GM08714 (cell line): ENCODE data around the gene FBXL14.
A peak's percentile ranks its signal among the peaks of the same experiment; 100 is the strongest.
"Not testable (repeated sequence)": the region's sequence is repeated elsewhere in the genome, so short reads cannot be mapped to it uniquely, and the experiment has no call there.

Experiments
- H3K4me3 ChIP-seq: fragments of 200-500 bp; sonication (Bioruptor generic); 2 replicates; pipeline ENCODE4 v1.5.1; 2014; ENCODE audit warnings: mild to moderate bottlenecking, low read length, inconsistent platforms
- ZNF274 ChIP-seq: IDR thresholded peaks from 2 replicates; pipeline ENCODE4 v1.6.1; 2012; ENCODE audit warnings: mild to moderate bottlenecking, low read depth, low read length

The FBXL14 gene

DNA sequence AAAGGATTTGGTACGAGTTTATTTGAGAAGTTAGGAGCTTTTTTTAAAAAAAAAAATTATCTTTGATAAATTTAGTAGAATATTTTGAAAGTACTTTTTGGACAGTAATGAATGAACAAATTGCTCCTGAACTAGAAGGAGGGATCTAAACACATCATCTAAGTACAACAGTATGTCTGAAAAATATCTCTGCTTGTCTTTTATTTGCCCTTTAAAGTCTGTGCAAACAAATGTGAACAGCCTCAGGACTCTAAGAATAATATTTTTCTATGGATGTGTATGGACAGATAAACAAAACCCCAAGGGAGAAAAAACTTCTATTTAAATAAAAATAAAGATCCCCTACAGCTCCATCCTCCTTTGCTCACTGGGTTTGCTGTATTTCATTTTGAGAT is 19.5 kb downstream of the FBXL14 start:
- no peak for TF ChIP-seq ZNF274
- no peak overlapping the region for H3K4me3 ChIP-seq

DNA sequence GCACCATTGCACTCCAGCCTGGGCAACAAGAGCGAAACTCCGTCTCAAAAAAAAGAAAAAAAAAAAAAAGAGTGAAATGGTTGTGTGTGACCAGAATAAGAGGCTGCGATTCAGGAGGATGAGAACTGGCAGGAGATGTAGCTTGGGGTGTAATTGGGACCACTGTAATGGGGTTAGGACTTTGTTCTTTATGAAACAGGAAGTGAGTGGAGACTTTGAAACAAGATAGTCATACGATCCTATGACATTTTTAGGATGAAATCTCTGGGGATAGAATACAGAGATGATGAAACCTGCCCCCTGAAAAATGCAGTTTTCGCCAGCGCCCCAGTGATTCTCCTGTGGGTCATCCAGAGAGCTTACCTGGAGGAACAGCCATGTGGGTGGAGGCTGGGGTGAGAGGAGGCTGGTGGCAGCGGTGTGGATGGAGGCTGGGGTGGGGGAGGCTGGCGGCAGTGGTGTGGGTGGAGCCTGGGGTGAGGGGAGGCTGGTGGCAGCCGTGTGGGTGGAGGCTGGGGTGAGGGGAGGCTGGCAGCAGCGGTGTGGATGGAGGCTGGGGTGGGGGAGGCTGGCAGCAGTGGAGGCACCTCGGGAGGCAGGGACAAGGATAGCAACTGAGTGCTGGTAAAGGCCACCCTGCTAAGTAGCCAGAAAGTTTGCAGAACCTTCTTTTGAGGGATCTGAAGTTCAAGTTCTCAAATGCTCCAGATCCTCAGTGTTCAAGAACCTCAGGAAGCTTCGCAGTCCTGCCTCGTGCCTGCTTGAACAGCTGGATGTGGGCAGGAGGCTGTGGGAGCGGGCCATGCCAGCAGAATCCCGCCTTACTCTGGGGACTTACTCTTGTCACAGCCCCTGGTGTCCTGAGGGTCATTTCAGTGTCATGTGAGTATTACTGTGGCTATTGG is 20.2 kb downstream of the FBXL14 start:
- no peak for TF ChIP-seq ZNF274
- no peak overlapping the region for H3K4me3 ChIP-seq

DNA sequence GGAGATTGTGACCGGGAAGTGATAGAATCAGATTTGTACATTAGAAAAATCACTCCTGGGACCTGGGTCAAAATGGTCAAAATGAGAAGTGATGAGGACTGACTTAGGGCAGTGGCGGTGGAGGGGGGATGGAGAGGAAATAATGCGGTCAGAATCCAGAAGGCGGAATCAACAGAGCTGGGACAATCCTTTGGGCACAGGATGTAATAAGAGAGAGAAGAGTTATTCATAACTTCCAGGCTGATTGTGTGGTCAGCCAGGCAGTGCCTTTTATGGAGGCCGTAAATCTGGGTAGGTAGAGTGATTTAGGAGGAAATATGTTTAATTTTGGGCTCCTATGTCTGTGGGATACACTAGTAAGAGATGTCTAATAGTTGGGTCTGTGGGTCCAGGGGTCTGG is 21.6 kb downstream of the FBXL14 start:
- no peak for TF ChIP-seq ZNF274
- no peak overlapping the region for H3K4me3 ChIP-seq

DNA sequence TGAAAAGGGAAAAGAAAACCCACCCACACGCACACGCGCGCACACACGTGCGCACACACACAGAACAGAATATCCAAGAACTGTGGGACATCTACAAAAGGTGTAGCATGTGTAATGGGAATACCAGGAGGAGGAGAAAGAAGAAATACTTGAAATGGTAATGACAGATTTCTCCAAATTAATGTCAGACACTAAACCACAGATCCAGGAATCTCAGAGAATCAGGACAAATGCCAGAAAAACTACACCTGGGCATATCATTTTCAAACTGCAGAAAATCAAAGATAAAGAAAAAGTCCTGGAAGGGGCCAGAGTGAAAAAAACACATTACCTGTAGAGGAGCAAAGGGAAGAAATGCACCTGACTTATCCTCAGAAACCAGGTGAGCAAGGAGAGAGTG is 26.5 kb downstream of the FBXL14 start:
- H3K4me3 ChIP-seq = no peak overlapping the region
- no peak for TF ChIP-seq ZNF274

DNA sequence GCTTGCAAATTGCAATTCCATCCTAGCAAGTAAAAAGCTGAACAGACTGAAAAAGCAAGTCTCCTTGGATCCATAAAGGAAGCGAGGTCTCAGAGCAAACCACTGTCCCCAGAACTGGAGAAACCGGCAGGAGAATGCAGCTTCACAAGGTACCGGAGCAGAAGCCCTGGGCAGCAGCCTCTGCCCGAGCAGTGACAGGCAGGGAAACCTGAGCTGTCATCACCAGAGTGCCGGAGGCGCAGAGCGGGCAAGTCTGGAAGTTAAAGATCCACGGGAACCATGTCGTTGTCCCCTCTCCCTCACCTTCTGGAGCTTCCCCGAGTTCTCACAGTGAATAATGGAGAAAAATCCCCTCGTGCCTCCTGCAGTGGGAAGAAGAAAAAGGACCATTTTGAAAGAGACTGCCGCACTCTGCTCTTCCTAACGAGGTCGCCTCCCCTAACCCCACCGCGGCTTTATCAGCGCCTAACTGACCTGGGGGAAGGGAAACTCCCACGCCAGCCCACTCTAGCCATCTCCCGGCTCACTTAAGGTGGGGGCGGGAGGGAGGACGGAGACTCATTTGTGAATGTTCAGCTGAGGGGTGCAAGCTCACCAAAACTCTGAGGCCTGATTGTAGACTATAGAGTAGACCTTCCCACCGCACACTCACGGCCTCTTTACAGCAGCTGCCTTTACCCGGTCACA is 27.8 kb downstream of the FBXL14 start:
- TF ChIP-seq ZNF274 = no peak
- H3K4me3 ChIP-seq = no peak overlapping the region

DNA sequence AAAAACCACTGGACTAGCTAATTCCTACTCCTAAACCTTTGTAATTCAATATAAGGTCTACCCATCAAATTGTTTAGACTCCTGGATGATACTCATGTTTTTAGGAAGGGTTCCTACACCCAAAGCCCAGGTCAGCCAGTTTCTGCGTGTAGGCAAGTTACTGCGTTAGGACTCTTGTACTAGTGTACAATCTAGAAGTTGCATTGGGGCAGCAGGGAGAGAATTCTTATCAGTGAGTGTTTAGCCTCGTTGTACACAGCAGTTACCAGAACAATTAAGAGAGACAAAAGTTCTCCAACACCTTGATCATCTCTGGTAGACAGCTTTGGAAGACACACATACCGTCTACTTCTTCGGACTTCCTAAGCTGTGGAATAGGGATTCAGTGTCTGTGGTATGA is 29.2 kb downstream of the FBXL14 start:
- no peak overlapping the region for H3K4me3 ChIP-seq
- TF ChIP-seq ZNF274 = no peak

DNA sequence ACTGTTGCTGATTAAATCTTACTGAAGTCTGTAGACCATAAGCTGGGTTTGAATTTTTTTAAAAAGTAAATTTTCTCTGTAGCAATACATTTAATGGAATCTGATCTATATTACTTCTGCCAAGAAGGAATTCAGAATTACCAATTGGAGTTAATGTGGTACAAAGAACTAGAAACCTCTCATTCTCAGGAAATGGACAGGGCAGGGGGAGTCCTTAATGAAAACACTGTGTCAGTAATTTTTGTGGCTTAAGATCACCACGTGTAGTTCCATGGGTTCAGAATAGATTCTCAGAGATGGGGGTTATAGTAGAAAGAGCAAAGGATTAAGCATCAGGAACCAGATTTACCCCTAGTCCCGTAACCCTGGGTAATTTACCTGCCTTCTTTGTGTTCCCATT is 30.3 kb downstream of the FBXL14 start:
- no peak for TF ChIP-seq ZNF274

DNA sequence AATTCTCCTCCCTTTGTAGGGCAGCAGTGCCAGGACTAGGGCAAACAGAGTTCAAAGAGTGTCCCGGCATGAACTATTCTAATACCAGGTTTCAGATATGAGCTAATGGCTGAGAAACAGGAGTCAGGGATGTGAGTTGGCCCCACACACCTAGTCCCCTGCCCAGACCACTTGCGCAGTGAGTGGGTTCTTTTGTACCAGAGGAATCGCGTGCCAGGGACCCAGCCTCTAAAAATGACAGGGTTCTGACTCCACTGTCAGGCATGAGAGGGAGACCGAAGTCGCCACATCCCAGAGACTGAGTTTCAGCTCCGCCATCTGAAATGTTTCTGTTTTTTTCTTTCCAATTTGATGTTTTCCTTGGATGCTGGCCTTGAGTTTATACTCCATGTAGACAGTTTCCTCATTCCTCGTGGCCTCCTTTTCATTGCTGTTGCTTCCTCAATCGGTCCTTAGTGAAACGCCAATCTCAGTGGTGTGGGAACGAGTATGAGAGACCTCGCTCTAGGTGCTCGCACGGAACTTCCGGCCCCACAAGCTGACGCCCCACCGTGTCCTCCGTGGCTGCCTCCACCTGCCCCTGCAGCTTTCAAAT is 31.5 kb downstream of the FBXL14 start:
- no peak overlapping the region for H3K4me3 ChIP-seq
- TF ChIP-seq ZNF274 = no peak

More for the DNA sequence above, 30.3 kb downstream of the FBXL14 start:
- no peak overlapping the region for H3K4me3 ChIP-seq

DNA sequence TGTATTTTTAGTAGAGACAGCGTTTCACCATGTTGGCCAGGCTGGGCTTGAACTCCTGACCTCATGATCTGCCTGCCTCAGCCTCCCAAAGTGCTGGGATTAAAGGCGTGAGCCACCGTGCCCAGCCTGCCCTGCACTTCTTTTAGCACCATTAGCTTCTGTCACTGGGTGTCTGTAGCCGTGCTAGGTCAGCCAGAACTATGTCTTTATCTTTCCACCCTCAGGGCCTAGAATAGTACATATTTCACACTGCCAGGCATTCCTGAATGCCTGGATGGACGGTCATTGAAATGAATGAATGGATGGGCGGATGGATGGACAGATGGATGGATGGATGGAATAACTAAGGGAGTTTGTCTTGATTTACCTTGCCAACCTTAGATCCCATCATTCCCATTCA is 33.7 kb downstream of the FBXL14 start:
- no peak for TF ChIP-seq ZNF274
- no peak overlapping the region for H3K4me3 ChIP-seq

DNA sequence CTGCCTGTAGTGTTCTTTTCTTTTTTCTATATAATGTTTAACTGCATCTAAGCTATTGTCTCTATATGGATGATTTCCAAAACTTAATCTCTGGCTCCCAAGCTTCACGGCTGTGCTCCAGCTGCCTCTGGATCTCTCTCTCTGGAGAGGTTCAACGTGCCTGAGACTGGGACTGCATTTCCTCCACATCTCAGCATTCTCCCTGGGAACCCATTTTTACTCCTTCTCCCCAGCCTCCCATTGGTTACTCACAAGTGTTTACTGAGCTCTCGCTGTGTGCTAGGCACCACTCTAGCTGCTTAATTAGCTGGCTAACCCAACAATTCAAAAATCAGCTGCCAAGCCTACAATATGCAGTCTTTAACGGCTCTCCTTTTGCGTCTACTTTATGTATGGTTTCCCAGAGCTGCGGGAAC is 34.7 kb downstream of the FBXL14 start:
- TF ChIP-seq ZNF274 = no peak

DNA sequence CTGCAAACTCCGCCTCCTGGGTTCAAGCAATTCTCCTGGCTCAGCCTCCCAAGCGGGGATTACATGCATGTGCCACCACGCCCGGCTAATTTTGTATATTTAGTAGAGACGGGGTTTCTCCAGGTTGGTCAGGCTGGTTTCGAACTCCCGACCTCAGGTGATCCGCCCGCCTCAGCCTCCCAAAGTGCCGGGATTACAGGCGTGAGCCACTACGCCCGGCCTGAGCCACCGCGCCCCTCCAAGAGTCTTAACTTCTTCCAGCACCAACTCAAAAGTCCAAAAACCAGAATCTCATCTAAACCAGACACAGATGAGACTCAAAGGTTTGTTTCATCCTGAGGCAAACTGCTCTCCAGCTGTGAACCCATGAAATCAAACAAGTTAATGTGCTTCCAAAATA is 36.3 kb downstream of the FBXL14 start:
- H3K4me3 ChIP-seq = not testable (repeated sequence)

More for the DNA sequence above, 34.7 kb downstream of the FBXL14 start:
- no peak overlapping the region for H3K4me3 ChIP-seq

DNA sequence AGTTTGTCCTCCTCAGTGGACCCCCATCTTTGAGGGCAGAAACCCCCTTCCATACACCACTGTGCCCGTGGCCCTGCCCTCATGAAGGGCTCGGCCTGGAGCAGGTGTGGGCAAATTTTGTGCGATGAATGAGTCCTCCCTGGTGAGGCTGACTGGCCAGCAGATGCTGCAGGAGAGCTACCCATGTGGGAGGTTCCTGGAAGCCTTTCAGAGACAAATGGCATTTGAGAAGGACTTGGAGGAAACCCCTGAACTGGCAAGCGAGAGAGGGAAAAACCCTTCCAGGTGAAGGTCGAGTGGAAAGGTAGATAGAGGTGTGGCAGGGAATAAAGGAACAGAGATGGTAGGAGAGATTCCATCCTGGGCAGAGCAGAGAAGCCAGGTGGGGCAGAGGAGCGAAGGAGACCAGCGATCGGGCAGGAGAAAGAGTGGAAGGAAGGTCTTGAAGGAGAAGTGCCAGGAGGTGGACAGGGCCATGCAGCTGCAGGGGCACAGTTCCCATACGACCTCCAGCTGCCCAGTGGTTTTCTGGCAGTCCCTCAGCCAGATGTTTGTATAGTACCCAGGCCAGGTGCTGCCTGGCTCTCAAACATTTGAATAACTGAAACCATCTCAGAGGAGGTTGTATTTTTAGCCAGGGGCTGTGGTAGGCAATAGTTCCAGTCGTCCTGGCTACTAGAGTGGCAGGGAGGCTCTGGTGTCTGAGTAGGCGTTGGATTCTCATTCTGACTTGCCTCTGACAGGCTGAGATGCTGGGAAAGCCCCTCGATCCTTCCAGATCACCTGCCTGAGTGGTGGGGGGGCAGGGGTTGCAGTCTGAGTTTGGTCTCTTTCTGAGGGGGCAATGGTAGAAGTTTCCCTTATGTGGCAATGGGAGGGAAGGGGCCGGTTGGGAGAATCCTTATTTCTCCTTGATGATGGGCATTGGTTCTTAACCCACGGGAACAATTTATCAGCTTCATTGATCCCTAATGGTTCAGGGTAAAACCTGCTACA is 40.1 kb downstream of the FBXL14 start:
- peak overlapping the region; percentile 11; the same call in 1 of the 2 replicates for H3K4me3 ChIP-seq
- TF ChIP-seq ZNF274 = no peak

DNA sequence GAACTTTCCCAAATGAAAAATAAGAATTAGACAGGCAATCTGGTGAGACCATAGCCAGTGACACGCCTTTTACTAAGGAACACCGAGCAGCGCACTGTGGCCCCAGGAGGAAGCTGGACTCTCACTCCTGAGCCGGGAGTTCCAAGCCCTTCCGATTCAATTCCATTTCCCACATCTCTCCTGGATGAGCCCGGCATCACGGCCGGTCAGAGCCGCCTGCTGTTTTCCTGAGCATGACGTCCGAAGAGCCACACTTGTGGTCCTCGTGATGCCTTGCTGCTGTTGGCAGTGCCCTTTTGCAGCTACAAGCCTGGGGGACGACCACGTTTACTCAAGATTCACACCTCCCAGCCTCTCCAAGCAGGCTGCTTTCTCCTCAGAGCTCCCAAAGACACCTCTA is 40.8 kb downstream of the FBXL14 start:
- no peak for TF ChIP-seq ZNF274
- no peak overlapping the region for H3K4me3 ChIP-seq

DNA sequence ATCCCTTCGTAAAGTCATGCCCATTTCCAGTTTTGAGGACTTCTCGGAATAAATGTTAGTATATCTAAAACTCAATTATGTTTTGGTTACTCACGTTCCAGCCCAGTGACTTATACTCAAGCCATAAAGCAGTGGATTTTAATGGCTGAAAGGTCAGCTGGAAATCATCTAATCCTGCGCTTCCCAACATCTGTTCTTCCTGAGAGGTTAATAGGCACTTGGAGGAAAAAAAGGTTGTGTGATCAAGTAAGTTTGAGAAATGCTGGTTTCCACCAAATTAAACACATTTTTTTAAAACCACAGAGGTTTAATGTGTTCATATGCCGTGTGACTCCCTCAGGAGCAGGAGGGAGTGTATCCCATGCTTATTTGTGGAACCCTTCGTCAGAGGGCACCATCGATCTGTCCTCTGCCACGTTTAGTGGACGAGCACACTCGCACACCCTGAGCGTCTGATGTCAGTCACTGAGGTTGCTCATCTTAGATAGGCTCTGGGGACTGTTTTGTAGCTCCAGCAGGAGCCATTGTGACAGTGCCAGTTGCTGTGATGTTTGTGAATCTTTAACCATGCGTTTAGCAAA is 41.4 kb downstream of the FBXL14 start:
- TF ChIP-seq ZNF274 = no peak
- H3K4me3 ChIP-seq = no peak overlapping the region
